ENCODE measurements around the gene SFI1.

The SFI1 gene

DNA sequence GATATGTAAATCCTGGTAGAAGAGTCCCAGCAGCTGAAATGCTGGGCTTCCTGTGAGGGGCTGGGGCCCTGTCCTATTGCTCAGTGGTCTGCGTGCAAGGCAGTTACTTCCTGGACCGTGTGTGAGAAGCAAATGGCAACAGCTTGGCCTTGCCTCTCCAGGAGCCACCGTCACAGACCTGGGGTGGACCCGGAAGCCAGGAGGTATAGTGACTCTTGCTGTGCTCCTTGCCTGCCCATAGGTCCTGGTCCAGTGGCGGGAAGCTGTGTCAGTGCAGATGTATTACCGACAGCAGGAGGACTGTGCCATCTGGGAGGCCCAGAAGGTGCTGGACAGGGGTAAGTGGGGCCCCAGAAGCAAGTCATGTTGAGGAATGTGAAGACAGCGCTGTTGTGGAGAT, 111.4 kb downstream of the SFI1 start:
- CTCF ChIA-PET, result interaction anchor here (0.7 to 1.1 kb wide), 2 partner anchors 23 to 27 kb away, joined by 3 read pairs; no protein-coding TSS in a partner anchor
- peaks cover 3 to 60% of the 10 kb centered on the region in 2 experiments; a peak in 2 of 3 replicates for H3K36me3 ChIP-seq (ENCODE audit: control insufficient read depth in 2 of 2, insufficient read depth in 1 of 2, low read length in 2 of 2)

DNA sequence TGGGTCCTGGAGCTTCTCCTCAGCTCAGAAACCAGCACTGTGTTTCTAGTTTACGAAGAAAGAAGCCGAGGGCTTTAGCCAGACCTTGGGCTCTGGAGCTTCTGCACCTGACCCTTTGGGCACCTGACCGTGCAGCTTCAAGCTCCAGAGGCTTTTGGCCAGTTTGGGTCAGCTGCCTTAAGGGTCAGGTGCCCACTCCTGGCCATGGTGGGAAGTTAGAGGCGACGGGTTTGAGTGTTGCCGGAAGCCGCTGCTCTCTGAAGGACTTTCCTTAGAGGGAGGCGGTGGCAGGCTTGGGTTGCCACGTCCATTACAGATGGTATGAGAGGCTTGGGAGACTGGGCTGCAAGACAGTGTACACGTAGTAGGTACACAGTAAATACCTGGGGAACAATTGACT, 113.4 kb downstream of the SFI1 start:
- CTCF ChIA-PET, result no interaction called here

More for the DNA sequence above, 111.4 kb downstream of the SFI1 start:
- Histone ChIP-seq H3K4me1 (ENCODE audit: control insufficient read depth, insufficient read depth, low read length) (no peaks in the 10 kb centered on the region), H3K4me3 (ENCODE audit: low read depth, low read length) (no peak overlapping the region), H3K27ac (ENCODE audit: extremely low read depth, low read depth, low read length) (no peak overlapping the region), H3K9me3 (ENCODE audit: control insufficient read depth, insufficient read depth, low read depth, low read length) (no peaks in the 10 kb centered on the region)
- TF ChIP-seq ZNF302 (tag by site-specific recombination; IDR thresholded peaks at IDR 0.05; ENCODE audit: low read depth) (no peak), ZNF548 (tag by site-specific recombination; IDR thresholded peaks at IDR 0.05) (no peak), ZNF292 (tag by site-specific recombination; IDR thresholded peaks at IDR 0.05; ENCODE audit: borderline replicate concordance, low read depth) (no peak), KLF16 (tag by site-specific recombination; IDR thresholded peaks at IDR 0.05) (no peak), ZNF335 (tag by site-specific recombination; conservative IDR thresholded peaks at IDR 0.05) (no peak), ZNF169 (tag by site-specific recombination; IDR thresholded peaks at IDR 0.05) (no peak), GLIS2 (tag by site-specific recombination; IDR thresholded peaks at IDR 0.05) (no peak), FEZF1 (tag by site-specific recombination; IDR thresholded peaks at IDR 0.05) (no peak), ZNF214 (tag by site-specific recombination; IDR thresholded peaks at IDR 0.05; ENCODE audit: borderline replicate concordance) (no peak), ZNF555 (tag by site-specific recombination; conservative IDR thresholded peaks at IDR 0.05) (no peak)
- TF ChIP-seq, protein P1, sequence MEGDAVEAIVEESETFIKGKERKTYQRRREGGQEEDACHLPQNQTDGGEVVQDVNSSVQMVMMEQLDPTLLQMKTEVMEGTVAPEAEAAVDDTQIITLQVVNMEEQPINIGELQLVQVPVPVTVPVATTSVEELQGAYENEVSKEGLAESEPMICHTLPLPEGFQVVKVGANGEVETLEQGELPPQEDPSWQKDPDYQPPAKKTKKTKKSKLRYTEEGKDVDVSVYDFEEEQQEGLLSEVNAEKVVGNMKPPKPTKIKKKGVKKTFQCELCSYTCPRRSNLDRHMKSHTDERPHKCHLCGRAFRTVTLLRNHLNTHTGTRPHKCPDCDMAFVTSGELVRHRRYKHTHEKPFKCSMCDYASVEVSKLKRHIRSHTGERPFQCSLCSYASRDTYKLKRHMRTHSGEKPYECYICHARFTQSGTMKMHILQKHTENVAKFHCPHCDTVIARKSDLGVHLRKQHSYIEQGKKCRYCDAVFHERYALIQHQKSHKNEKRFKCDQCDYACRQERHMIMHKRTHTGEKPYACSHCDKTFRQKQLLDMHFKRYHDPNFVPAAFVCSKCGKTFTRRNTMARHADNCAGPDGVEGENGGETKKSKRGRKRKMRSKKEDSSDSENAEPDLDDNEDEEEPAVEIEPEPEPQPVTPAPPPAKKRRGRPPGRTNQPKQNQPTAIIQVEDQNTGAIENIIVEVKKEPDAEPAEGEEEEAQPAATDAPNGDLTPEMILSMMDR (tag by site-specific recombination; IDR thresholded peaks at IDR 0.05), result no peak
- POLR2A ChIA-PET, result no interaction called here

DNA sequence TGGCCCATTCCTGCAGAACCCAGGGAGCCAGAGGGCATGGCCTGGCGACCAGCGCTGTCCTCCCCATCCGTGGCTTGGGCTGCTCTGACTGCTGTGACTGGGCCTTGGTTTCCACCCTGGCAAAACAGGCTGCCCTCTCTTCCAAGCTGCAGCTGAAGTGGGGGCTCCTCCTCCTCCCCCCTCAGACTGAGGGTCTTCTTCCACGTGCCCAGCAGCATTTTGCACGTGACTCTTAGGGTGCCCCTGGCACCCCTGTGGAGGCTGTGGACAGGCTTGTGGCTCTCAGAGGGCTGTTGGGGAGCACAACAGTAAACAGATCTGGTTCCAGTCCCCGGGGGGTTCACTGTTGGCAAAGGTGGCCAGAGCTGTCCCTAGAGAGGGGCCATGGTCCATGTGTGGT, 114.3 kb downstream of the SFI1 start:
- CTCF ChIA-PET, result no interaction called here
- POLR2A ChIA-PET, result no interaction called here
- Histone ChIP-seq H3K9me3 (ENCODE audit: control insufficient read depth, insufficient read depth, low read depth, low read length) (no peaks in the 10 kb centered on the region), H3K27ac (ENCODE audit: extremely low read depth, low read depth, low read length) (no peak overlapping the region), H3K36me3 (ENCODE audit: control insufficient read depth in 2 of 2, insufficient read depth in 1 of 2, low read length in 2 of 2) (peaks cover 0 to 38% of the 10 kb centered on the region in 2 experiments; a peak in 2 of 3 replicates), H3K4me3 (ENCODE audit: low read depth, low read length) (no peak overlapping the region), H3K4me1 (ENCODE audit: control insufficient read depth, insufficient read depth, low read length) (no peaks in the 10 kb centered on the region)
- no peak for TF ChIP-seq HOXC10 (CRISPR knock-in tag; IDR thresholded peaks at IDR 0.05)
- no peak for TF ChIP-seq ZNF585B (tag by site-specific recombination; IDR thresholded peaks at IDR 0.05)
- no peak for TF ChIP-seq ZFP37 (tag by site-specific recombination; IDR thresholded peaks at IDR 0.05)
- no peak for TF ChIP-seq ZBTB21 (tag by site-specific recombination; IDR thresholded peaks at IDR 0.05)

More for the DNA sequence above, 113.4 kb downstream of the SFI1 start:
- TF ChIP-seq ZSCAN16 (tag by site-specific recombination; IDR thresholded peaks at IDR 0.05), result no peak
- no peak for TF ChIP-seq ZNF202 (tag by site-specific recombination; IDR thresholded peaks at IDR 0.05; ENCODE audit: borderline replicate concordance)
- H3K27ac ChIP-seq (ENCODE audit: extremely low read depth, low read depth, low read length), result no peak overlapping the region
- H3K9me3 ChIP-seq (ENCODE audit: control insufficient read depth, insufficient read depth, low read depth, low read length), result no peaks in the 10 kb centered on the region
- no peak overlapping the region for H3K4me3 ChIP-seq (ENCODE audit: low read depth, low read length)
- POLR2A ChIA-PET, result no interaction called here
- H3K36me3 ChIP-seq (ENCODE audit: control insufficient read depth in 2 of 2, insufficient read depth in 1 of 2, low read length in 2 of 2), result peaks cover 0 to 44% of the 10 kb centered on the region in 2 experiments; a peak in 2 of 3 replicates
- no peaks in the 10 kb centered on the region for H3K4me1 ChIP-seq (ENCODE audit: control insufficient read depth, insufficient read depth, low read length)

- POLR2A ChIA-PET, result no interaction called here
- peaks cover 0 to 34% of the 10 kb centered on the region in 2 experiments; a peak in 2 of 3 replicates for H3K36me3 ChIP-seq (ENCODE audit: control insufficient read depth in 2 of 2, insufficient read depth in 1 of 2, low read length in 2 of 2)
- H3K4me1 ChIP-seq (ENCODE audit: control insufficient read depth, insufficient read depth, low read length), result no peaks in the 10 kb centered on the region
- TF ChIP-seq ZNF558 (tag by site-specific recombination; IDR thresholded peaks at IDR 0.05), result no peak
- no peak for TF ChIP-seq INSM2 (tag by site-specific recombination; IDR thresholded peaks at IDR 0.05)
- no peak for TF ChIP-seq ZNF585B (tag by site-specific recombination; IDR thresholded peaks at IDR 0.05)
- no peak for TF ChIP-seq ZNF513 (tag by site-specific recombination; IDR thresholded peaks at IDR 0.05)
- TF ChIP-seq ZXDB (tag by site-specific recombination; IDR thresholded peaks at IDR 0.05), result no peak
- no peak for TF ChIP-seq ZSCAN5A (tag by site-specific recombination; IDR thresholded peaks at IDR 0.05)
- no peak for TF ChIP-seq ZNF121 (tag by site-specific recombination; IDR thresholded peaks at IDR 0.05)
These were observed 114.9 kb downstream of the SFI1 start for GRCh38 chr22:31611061-31611760.

More at GRCh38 chr22:31611061-31611760, 114.9 kb downstream of the SFI1 start:
- CTCF ChIA-PET, result no interaction called here
- Histone ChIP-seq H3K4me3 (ENCODE audit: low read depth, low read length) (no peak overlapping the region), H3K27ac (ENCODE audit: extremely low read depth, low read depth, low read length) (no peak overlapping the region), H3K9me3 (ENCODE audit: control insufficient read depth, insufficient read depth, low read depth, low read length) (no peaks in the 10 kb centered on the region)
